ENCODE data around the gene NOSTRIN.
"Not testable (repeated sequence)": the region's sequence is repeated elsewhere in the genome, so short reads cannot be mapped to it uniquely, and the experiment has no call there.

NOSTRIN gene

DNA sequence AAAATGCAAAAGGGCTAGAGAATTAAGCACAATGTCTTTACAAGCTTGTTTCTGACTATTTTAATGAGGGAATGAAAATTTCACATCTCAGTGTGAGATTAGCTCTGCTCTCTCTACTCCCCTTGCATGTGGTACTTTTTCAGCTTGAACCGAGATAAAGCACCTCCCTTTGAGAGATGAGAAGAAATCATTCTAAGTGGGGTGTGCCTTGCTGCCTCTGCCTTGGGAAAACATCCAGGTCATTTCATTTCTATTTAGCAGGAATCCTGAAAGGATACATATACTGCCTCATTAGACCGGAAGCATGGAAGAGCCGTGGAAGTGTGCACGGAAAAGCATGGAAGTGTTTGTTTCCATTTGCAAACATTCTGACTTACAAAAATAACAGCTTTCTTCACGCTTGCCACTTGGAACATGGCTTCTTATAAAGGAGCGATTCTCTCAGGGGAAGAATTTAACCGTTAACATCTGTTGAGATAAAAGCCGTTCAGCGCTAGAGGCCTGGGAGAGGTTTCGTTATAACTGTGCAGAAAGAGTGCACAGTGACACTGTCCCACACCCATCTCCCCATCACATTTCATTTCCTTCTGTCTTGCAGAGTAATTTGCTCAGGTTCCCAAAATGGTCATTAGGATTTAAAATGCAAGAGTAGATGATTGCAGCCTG is 16.7 kb downstream of the NOSTRIN start:
- no peak for DNase-seq (ENCODE audit: low read depth in 1 of 2, low spot score in 1 of 2)

DNA sequence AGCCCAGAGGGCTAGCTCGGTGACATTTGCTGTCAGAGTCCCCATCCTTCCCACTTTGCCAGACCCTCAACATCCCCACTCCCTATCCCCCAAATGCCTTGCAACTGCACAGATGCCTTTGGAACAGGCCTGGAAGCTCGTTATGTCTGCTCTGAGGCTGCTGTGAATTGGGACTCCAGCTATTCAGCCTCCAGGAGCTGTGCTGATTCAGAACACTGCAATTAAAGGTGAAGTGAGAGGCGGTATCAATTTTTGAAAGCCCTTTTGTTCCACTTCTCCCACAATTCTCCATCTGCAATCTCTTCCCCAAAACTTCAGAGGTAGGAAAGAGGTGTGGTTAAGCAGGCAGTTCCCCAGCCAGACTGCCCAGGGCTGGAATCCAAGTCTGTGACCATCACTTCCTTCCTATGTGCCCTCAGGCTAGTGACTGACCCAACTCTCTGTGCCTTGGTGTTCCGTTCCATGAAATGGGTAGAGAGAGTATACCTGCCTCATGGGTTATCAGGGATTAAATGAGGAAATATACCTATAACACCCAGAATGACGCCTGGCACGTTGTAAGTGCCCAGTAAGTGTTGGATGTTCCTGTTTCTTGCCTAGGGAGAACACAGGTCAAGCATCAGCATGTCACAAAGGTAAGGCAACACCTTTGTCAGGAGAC is 17.5 kb downstream of the NOSTRIN start:
- DNase-seq (ENCODE audit: low read depth in 1 of 2, low spot score in 1 of 2): no peak

DNA sequence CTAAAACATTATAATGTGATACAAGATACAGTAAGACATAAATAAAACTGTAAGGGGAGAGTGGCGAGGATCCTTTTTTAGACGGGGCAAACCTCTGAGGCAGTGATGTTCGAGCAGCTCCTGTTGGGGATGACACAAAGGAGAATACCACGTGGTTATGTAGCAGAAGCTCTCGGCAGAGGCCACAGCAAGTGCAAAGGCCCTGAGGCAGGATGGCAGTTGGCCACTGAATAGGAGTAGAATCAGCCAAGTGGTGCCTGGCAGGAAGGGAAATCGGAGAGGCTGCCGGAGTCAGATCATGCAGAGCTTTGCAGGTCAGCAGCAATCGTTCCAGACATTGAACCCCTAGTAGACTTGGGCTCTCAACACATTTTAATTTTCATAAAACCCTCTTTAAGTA is 19.1 kb downstream of the NOSTRIN start:
- DNase-seq (ENCODE audit: low read depth in 1 of 2, low spot score in 1 of 2): no peak

DNA sequence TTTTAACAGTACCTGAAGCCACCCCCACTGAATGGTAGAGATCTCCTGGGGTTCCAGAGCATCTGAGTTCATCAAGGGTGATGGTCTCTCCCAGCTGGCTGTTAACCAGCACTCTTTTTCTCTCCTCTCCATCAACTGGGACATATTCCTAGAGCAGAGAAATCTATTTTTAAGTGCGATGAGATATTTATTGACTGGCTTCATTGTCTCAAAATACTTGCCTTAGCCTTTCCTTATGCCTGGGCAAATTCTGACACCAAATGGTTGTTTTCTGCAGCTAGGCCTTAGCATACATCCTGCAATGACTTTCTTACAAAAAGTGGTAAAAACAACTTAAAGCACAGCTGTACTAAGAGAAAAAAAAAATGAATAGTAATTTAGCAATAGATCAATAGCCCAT is 19.6 kb downstream of the NOSTRIN start:
- no peak for DNase-seq (ENCODE audit: low read depth in 1 of 2, low spot score in 1 of 2)

DNA sequence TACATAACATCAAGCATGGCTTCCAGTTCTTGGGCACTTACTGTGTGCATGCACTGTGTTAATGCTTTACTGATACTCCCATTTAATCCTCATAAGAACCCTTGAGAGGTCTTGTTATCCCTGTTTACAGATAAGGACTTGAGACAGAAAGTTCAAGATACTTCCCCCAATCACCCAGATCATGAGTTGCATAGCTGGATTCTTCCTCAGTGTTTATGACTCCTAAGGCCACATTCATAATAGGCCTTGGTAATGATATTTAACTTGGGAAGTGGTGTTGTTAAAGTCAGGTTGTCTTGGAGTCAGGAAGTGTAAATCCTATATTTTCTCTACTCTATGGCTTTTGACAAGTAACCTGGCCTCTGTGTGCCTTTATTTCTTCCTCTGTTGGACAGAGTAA is 22.7 kb downstream of the NOSTRIN start:
- DNase-seq (ENCODE audit: low read depth in 1 of 2, low spot score in 1 of 2): no peak

DNA sequence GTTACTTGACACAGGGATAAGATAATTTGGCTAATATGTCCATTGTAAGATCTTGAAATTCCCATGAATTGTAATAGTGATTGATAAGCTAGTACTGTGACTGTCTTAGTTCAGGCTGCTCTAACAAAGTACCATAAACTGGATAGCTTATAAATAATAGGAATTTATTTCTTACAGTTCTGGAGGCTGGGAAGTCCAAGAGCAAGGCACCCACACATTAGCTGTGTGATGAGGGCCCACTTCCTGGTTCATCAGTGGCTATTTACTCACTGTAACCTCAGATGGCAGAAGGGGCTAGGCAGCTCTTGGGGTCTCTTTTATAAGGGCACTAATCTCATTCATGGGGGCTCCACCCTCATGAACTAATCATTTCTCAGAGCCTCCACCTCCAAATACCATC is 28.5 kb downstream of the NOSTRIN start:
- no peak for DNase-seq (ENCODE audit: low read depth in 1 of 2, low spot score in 1 of 2)

DNA sequence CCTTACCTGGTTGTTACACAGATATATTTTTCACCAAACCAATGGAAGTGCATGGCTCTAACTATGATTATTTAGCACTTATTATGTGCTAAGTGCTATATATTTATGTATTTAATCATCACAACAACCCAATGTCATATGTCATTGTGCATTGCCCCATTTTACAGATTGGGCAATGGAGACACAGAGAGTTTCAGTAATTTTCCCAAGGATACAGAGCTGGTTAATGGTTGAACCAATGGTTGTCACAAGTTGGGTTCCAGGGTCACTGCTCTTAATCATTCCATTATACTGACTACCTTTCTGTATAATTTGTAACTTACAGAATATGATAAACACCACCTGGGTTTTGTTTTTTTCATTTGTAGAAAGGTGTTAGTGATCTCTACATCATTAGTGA is 29.2 kb downstream of the NOSTRIN start:
- DNase-seq (ENCODE audit: low read depth in 1 of 2, low spot score in 1 of 2): no peak

DNA sequence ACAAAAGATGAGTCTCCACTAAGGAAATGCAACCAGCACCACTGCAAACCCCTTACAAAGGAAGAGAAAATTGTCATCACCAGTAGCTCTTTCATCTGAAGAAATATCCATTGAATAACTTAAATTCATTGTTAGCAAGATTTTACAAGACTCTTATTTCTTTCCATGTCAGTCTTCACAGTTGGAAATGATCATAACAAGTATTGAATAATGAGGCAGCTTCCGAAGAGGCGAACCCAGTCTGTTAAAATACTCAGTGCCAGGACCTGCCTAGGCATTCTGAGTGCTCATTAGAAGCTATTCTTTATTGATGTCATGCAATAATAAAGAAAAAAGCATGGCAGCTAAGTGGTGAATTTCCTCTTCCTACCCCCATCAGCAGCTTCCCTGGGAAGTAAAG is 33.5 kb downstream of the NOSTRIN start:
- DNase-seq (ENCODE audit: low read depth in 1 of 2, low spot score in 1 of 2): no peak

DNA sequence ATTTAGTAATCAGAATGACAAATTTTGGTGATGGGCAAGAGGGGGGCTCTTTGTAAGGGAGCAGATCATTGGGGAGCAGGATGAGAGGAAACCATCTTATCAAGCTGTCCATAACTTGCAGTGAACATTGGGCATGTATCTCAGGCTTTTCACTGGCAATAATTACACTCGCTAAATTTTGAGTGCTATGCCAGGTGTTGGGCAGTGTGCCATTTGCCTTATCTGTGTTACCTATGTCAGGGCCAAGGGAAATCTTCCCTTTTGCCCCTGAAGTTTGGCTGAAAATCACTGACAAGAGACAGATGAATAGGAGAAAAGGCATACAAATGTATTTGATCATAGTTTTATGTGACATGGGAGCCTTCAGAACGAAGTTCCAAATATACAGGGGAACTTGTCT is 39.0 kb downstream of the NOSTRIN start:
- no peak for DNase-seq (ENCODE audit: low read depth in 1 of 2, low spot score in 1 of 2)

DNA sequence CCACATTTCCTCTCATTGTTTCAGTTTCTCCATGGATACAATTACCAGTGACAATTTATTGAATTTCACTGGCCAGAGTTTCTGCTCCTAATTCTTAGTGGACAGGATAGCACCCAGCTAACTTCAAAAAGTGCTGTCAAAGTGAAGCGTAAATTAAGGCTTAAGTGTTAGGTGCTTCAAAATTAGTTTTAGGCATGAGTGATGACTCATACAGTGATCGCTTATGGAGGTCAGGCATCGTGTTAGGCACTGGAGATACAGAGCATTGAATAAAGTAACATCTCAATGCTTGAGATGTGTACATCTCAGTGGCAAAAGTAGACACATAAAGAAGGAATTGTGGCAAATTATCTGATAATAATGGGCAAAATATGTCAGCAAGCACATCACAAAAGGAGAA is 40.8 kb downstream of the NOSTRIN start:
- DNase-seq (ENCODE audit: low read depth in 1 of 2, low spot score in 1 of 2): no peak

DNA sequence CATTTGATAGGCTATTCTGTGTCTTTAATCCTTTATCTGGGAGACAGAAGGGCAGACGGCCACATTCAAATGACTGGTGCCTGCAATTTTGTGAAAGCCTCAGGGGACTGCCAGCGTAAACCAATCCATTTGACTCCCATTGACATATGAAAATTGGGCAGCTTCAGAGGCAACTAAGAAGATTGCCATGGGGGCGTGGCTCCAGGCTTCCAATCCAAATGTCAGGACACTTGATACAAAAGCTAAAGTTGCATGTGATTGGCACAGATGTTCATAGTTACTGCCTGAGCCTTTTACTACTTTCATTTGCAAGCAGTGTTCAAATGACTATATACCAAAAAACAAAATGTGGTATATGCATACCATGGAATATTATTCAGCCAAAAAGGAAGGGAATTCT is 45.8 kb downstream of the NOSTRIN start:
- no peak for DNase-seq (ENCODE audit: low read depth in 1 of 2, low spot score in 1 of 2)

DNA sequence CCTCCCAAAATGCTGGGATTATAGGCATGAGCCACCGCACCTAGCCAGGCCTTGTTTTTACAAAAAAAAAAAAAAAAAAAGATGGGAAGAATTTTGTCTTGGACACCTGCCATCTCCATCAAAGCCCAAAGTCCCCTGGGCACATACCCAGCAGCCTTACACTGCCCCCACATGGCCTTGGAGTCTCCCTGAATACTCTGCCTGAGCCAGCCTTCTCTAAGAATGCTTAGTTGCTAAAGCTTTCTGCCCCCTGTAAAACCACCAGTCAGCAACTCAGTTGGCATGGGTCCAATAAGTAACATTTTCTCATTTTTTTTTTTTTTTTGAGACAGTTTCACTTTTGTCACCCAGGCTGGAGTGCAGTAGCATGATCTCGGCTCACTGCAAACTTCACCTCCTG is 47.2 kb downstream of the NOSTRIN start:
- DNase-seq (ENCODE audit: low read depth in 1 of 2, low spot score in 1 of 2): no peak

DNA sequence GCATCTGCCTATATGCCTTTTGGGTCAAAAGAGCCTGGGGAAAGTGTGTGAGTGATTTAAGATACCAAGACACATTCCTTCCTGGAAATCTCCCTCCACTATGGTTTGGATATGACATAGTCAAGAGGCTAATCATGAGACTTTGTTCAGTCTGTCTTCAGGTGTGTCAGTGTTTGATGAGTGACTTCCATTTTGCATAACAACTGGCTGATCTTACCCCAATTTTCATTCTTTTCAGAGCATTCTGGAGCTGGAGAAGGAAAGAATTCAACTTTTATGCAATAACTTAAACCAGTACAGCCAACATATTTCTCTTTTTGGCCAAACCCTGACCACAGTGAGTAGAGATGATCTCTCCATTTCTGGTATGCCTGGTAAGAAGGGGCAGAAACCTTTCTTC is 48.4 kb downstream of the NOSTRIN start:
- DNase-seq (ENCODE audit: low read depth in 1 of 2, low spot score in 1 of 2): no peak

DNA sequence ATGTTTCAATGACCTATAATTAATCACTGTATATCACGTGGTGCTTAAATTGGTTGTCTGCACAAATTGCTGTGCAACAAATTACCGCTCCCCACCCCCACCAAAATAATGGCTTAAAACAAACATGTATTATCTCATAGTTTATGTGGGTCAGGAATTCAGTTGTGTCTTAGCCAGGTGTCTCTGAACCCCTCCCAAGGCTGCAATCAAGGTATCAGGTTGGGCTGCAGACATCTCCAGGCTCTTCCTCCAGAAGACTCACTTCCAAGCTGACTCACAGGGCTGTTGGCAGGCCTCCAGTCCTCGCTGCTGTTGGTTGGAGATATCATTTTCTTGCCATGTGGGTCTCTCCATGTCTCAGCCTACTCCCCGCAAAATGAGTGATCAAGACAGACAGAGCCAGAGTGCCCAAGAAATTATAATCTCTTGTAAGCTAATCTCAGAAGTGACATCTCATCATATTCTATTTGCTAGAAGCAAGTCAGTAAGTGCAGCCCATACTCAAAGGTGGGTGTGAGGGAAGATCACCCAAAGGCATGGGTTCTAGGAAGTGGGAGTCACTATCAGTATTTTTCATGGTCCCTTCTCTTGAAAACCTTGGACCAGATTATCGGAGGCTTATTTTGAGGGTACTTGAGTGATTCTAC is 49.4 kb downstream of the NOSTRIN start:
- no peak for DNase-seq (ENCODE audit: low read depth in 1 of 2, low spot score in 1 of 2)

DNA sequence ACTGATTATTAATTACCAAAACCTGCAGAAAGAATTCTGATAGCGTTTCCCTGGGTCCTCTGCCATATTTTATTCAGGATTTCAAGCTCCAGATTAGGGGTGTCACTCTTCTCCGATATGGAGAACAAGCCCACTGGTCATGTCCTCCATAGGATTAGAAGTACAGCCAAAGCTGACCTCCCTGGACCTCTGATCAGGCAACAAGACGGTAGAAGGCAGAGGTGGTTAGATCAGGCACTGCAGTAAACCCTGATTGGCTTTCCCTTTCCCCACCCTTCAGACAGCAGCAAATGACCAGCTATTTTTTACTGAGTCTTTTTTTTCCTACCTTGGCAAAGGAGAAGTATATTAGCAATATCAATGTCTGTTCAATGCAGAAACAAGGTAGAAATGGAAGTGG is 50.0 kb downstream of the NOSTRIN start:
- no peak for DNase-seq (ENCODE audit: low read depth in 1 of 2, low spot score in 1 of 2)

DNA sequence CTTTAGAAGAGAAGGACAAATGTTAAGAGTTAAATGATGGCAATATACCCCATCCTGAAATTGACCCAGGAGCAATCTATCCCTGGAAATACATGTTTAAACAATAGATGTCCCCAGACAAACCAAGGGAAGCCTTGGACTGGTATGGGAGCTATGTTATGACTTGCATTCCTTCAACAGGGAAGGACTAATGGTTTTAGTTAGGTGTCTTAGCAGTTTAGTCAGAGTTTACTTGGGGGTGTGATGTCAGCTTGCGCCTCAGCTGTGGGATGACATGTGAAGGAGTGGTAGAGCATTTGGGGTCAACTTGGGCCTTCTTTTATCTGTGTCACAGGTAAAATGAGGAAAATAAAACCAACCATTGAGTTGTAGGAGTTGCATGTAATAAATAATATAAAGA is 51.0 kb downstream of the NOSTRIN start:
- no peak for DNase-seq (ENCODE audit: low read depth in 1 of 2, low spot score in 1 of 2)

DNA sequence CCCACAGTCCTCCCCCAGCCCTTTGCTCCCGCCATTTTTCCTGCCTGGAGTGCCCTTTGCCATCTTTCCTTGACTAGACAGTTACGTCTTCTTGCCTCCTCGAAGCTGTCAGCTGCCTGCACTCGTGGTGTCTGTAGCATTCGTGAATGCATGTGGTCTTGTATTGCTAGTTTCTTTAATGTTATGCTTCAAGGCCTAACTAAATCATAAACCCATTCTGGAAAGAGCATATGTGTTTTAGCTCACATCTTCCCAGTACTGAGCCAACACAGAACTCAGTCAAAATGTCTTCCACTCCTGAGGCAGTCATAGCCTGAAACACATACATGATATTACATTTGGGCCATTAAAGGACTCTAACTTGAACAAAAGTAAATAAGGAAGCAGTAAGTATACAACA is 52.2 kb downstream of the NOSTRIN start:
- DNase-seq (ENCODE audit: low read depth in 1 of 2, low spot score in 1 of 2): no peak

DNA sequence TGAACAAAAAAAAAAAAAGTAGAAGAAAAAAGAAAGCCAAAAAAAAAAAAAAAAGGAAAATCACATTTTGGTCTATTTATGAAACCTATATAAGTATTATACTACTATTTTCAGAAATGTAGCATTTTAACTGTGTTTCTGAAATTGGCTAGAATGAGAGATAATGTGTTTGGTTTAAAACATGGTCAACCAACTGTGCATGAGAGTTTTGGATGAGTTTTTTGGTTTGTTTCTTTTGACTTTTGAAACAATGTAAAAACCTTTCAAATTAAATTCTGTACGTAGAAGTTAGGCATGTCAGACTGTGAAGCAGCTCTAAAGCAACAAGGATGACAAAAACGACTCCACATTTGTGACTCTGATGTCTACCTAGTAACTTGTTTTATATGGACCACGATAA is 53.2 kb downstream of the NOSTRIN start:
- DNase-seq (ENCODE audit: low read depth in 1 of 2, low spot score in 1 of 2): no peak

DNA sequence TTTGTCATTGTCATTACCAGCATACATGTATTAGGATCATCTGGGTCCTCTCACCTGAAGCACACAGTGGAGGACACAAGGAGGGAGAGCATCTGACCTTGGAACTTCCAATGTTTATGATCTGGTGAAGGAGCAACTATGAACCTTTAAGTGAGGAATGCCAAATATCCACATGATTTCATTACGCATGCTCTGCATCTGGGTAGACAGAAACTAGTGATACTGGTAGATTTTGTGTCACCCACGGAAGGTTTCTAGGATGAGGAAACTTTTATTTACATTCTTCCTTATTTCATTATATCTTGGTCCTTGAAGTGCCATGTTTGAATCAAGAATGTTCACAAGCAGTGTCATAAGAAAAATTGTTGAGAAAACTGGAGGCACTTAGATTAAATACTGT is 55.7 kb downstream of the NOSTRIN start:
- no peak for DNase-seq (ENCODE audit: low read depth in 1 of 2, low spot score in 1 of 2)

DNA sequence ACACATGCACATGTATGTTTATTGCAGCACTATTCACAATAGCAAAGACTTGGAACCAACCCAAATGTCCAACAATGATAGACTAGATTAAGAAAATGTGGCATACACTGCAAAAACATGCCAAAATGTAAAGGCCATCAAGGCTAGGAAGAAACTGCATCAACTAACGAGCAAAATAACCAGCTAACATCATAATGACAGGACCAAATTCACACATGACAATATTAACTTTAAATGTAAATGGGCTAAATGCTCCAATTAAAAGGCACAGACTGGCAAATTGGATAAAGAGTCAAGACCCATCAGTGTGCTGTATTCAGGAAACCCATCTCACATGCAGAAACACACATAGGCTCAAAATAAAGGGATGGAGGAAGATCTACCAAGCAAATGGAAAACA is 64.7 kb downstream of the NOSTRIN start:
- DNase-seq (ENCODE audit: low read depth in 1 of 2, low spot score in 1 of 2): not testable (repeated sequence)

DNA sequence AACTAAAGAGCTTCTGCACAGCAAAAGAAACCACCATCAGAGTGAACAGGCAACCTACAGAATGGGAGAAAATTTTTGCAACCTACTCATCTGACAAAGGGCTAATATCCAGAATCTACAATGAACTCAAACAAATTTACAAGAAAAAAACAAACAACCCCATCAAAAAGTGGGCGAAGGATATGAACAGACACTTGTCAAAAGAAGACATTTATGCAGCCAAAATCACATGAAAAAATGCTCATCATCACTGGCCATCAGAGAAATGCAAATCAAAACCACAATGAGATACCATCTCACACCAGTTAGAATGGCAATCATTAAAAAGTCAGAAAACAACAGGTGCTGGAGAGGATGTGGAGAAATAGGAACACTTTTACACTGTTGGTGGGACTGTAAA is 67.9 kb downstream of the NOSTRIN start:
- DNase-seq (ENCODE audit: low read depth in 1 of 2, low spot score in 1 of 2): not testable (repeated sequence)

DNA sequence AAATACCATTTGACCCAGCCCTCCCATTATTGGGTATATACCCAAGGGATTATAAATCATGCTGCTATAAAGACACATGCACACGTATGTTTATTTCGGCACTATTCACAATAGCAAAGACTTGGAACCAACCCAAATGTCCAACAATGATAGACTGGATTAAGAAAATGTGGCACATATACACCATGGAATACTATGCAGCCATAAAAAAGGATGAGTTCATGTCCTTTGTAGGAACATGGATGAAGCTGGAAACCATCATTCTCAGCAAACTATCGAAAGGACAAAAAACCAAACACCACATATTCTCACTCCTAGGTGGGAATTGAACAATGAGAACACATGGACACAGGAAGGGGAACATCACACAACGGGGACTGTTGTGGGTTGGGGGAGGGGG is 68.4 kb downstream of the NOSTRIN start:
- not testable (repeated sequence) for DNase-seq (ENCODE audit: low read depth in 1 of 2, low spot score in 1 of 2)

All from activated CD4-positive, alpha-beta T cell treated with anti-CD3 and anti-CD28 coated beads, Interleukin-2, amount 50 U/mL, for 24 hours (primary cell).